ENCODE results near the gene ANKS1B.

The ANKS1B gene

DNA sequence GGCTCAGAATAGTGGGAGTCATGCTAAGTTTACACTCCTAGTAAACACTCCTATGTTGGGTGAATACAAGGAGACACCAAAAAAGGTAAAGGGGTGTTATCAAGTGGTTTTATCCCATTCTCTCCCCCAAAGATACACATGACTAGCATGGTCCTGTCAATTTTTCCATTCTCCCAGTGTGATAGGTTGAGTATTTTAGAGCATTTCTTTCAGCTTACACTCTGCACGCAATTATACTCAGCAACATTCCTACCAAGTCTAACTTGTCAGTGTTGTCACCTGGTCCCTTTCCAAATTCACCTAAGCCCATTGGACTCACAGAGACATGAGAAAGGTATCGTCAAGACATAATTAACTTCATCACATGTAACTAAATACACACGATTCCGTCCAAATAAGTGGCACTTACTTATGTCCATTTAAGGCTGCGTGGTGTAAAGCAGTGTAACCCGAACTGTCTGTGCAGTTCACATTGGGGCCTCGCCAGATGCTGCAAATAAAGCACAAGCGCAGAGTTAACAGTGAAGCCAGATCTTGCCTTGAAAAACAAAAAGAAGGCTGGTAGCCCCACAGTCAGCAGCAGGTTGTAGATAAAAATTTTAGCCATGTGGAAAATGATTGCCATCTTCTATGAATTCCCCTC, 159.7 kb downstream of the ANKS1B start:
- no peak for DNase-seq (ENCODE audit: low spot score)
- TF ChIP-seq, protein P1, sequence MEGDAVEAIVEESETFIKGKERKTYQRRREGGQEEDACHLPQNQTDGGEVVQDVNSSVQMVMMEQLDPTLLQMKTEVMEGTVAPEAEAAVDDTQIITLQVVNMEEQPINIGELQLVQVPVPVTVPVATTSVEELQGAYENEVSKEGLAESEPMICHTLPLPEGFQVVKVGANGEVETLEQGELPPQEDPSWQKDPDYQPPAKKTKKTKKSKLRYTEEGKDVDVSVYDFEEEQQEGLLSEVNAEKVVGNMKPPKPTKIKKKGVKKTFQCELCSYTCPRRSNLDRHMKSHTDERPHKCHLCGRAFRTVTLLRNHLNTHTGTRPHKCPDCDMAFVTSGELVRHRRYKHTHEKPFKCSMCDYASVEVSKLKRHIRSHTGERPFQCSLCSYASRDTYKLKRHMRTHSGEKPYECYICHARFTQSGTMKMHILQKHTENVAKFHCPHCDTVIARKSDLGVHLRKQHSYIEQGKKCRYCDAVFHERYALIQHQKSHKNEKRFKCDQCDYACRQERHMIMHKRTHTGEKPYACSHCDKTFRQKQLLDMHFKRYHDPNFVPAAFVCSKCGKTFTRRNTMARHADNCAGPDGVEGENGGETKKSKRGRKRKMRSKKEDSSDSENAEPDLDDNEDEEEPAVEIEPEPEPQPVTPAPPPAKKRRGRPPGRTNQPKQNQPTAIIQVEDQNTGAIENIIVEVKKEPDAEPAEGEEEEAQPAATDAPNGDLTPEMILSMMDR (IDR thresholded peaks at IDR 0.05; ENCODE audit: extremely low read depth, insufficient read depth, missing control alignments): no peak
- in situ Hi-C loops (cut with MboI; ENCODE audit: low pct_unique_long_range_greater_than_20kb, low sequenced_read_pairs, unreplicated experiment): no loop called here

DNA sequence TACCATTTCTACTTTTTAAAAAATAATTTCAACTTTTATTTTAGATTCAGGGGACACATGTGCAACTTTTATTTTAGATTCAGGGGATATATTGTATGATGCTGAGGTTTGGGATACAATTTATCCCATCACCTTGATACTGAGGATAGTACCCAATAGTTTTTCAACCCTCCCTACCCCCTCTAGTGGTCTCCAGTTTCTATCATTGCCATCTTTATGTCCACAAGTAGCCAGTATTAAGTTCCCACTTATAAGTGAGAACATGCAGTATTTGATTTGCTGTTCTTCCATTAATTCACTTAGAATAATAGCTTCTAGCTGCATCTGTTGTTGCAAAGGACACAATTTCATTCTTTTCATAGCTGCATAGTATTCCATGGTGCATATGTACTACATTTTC, 162.5 kb downstream of the ANKS1B start:
- in situ Hi-C loops (cut with MboI; ENCODE audit: low pct_unique_long_range_greater_than_20kb, low sequenced_read_pairs, unreplicated experiment): no loop called here
- DNase-seq (ENCODE audit: low spot score): no peak
- TF ChIP-seq, protein P1 (IDR thresholded peaks at IDR 0.05; ENCODE audit: extremely low read depth, insufficient read depth, missing control alignments): no peak

DNA sequence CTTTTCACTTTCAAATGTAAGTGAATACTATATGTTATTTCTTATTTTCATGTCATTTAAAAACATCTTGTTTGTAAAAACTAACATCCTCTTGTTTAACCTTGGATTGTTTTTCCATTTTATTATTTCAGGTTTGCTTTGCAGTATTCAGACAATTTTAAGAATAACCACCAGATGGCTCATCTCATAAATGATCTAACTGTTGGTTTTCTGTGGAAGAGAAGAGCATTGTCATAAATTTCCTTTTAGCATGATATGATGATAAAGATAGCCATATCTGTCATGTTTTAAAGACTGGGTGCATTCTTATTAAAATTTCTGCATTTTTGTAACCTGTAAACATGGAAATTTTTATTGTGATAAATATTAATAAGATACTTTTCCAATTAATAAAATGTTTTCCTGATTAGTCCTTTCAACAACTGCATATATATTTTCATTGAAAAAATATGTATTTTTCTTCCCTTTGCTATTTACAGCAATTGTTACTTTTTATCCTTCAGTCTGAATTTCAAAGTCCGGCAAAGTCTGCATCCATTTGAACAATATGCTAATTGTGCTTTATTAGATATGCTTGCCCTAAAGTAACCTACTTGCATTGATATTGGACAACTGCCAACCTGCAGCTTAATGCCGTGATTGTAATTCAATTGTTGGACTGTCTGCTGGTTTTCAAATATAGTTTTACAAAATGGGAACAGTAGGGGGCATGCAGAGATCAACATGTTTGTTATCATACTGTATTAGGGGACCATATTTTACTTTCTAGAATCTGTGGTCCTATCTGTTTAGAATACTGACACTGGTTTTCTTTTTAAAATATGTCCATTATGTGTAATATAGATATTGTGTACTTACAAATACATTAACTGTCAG, 173.8 kb downstream of the ANKS1B start:
- TF ChIP-seq, protein P1 (IDR thresholded peaks at IDR 0.05; ENCODE audit: extremely low read depth, insufficient read depth, missing control alignments): peak; percentile 35
- no peak for DNase-seq (ENCODE audit: low spot score)
- in situ Hi-C loops (cut with MboI; ENCODE audit: low pct_unique_long_range_greater_than_20kb, low sequenced_read_pairs, unreplicated experiment): no loop called here

DNA sequence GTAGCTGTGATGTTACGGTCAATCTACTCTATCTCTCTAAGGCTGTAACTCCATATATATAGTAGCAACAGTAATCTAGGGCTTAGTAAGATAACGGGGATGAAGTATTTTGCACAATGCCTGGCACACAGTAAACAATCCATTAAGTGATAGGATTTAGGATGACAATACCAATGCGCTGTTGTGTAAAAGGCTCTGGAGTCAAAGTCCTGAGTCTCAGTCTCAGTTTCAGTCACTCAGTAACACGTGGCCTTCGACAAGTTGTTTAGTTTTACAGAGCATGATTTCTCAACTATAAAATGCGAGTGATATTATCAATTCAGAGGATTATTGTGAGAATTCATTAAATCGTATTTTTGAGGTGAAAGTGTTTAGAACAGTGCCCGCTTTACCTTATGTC, 174.8 kb downstream of the ANKS1B start:
- no peak for DNase-seq (ENCODE audit: low spot score)
- in situ Hi-C loops (cut with MboI; ENCODE audit: low pct_unique_long_range_greater_than_20kb, low sequenced_read_pairs, unreplicated experiment): no loop called here
- TF ChIP-seq, protein P1 (IDR thresholded peaks at IDR 0.05; ENCODE audit: extremely low read depth, insufficient read depth, missing control alignments): no peak

DNA sequence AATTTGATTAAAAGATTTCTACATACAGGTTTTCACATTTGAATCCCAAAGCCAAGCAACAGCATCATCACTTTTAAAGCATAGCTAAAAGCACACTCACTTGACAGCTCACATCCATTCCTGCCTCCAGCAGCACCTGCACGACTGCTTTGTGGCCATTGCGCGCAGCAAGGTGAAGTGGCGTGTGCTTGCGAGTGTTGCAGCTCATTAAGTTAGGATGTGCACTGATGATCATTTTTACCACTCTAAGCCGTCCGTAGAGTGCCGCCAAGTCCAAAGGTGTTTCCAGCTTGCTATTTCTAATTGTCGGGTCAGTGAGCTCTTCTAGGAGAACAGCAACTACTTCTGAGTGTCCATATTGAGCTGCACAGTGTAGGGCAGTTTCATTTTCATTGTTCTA, 178.4 kb downstream of the ANKS1B start:
- no peak for DNase-seq (ENCODE audit: low spot score)
- TF ChIP-seq, protein P1 (IDR thresholded peaks at IDR 0.05; ENCODE audit: extremely low read depth, insufficient read depth, missing control alignments): no peak
- in situ Hi-C loops (cut with MboI; ENCODE audit: low pct_unique_long_range_greater_than_20kb, low sequenced_read_pairs, unreplicated experiment): no loop called here

DNA sequence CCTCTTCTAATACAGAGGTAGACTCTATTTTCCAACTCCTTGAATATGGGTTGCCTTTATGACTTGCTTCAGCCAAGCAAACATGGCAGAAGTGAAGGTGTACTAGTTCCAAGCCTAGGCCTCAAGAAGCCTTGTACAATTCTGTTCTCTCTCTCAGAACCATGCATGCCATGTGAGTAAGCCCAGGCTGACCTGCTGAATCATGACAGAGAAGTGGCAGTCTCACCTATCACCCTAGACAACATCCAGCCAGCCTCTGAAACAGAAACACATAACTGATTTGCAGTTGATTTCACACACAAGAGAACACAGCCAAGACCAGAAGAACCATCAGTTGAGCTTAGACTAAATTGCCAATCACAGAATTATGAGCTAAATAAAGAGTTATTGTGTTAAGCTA, 180.0 kb downstream of the ANKS1B start:
- in situ Hi-C loops (cut with MboI; ENCODE audit: low pct_unique_long_range_greater_than_20kb, low sequenced_read_pairs, unreplicated experiment): no loop called here
- no peak for DNase-seq (ENCODE audit: low spot score)
- TF ChIP-seq, protein P1 (IDR thresholded peaks at IDR 0.05; ENCODE audit: extremely low read depth, insufficient read depth, missing control alignments): no peak

All from GM13977 (cell line).